ENCODE measurements around the gene CBLN4. TPM values are rescaled to one million over a fixed set of nuclear protein-coding genes. Genes with fewer than 3 reads are reported as not detected.

The CBLN4 gene
- total RNA-seq, 1 experiment from 2014 or later, result not detected

GRCh38 chr20:56004007-56004406 is 1.3 kb downstream of the CBLN4 start:
- TF ChIP-seq EZH2phosphoT487 (IDR thresholded peaks at IDR 0.05; ENCODE audit: borderline replicate concordance, low read length), result no peak
- H3K9me2 ChIP-seq (replicated peaks; ENCODE audit: low read length), result no peaks in the 10 kb centered on the region
- intact Hi-C loops (cut with micrococcal nuclease), result no loop called here
- no peak overlapping the region for H2AFZ ChIP-seq (ENCODE audit: low read length)
- H3K4me2 ChIP-seq (ENCODE audit: low read length), result no peak overlapping the region
- DNase-seq (no peak), ATAC-seq (no peak)
- no peak overlapping the region for H3K27ac ChIP-seq (ENCODE audit: low read length)
- ChIA-PET POLR2A (ENCODE audit: unreplicated experiment) (no interaction called here), CTCF (no interaction called here)
- no peak overlapping the region for H3K9ac ChIP-seq (ENCODE audit: low read length)
- H3K4me3 ChIP-seq (ENCODE audit: low read length), result no peak overlapping the region
- no peaks in the 10 kb centered on the region for H3K27me3 ChIP-seq (ENCODE audit: low read length)
- no peaks in the 10 kb centered on the region for H3K79me2 ChIP-seq (ENCODE audit: low read length)
- peaks cover 27% of the 10 kb centered on the region for H3K9me3 ChIP-seq (ENCODE audit: low read length)
- H3F3A ChIP-seq (ENCODE audit: low read length, unreplicated experiment), result no peaks in the 10 kb centered on the region
- H3K4me1 ChIP-seq (ENCODE audit: insufficient read depth, low read length), result no peaks in the 10 kb centered on the region
- no peaks in the 10 kb centered on the region for H4K20me1 ChIP-seq (ENCODE audit: low read length)
- H3K36me3 ChIP-seq (ENCODE audit: low read depth, low read length), result no peaks in the 10 kb centered on the region
- no TSS peak for BruUV-seq (replicated peaks)

- Histone ChIP-seq H3K4me1 (ENCODE audit: insufficient read depth, low read length) (no peaks in the 10 kb centered on the region), H3K9ac (ENCODE audit: low read length) (no peak overlapping the region), H3K79me2 (ENCODE audit: low read length) (no peaks in the 10 kb centered on the region), H2AFZ (ENCODE audit: low read length) (no peak overlapping the region), H3K9me2 (replicated peaks; ENCODE audit: low read length) (no peaks in the 10 kb centered on the region), H4K20me1 (ENCODE audit: low read length) (no peaks in the 10 kb centered on the region), H3K27me3 (ENCODE audit: low read length) (no peaks in the 10 kb centered on the region), H3K36me3 (ENCODE audit: low read depth, low read length) (no peaks in the 10 kb centered on the region), H3K4me3 (ENCODE audit: low read length) (no peak overlapping the region), H3K27ac (ENCODE audit: low read length) (no peak overlapping the region), H3K9me3 (ENCODE audit: low read length) (peaks cover 34% of the 10 kb centered on the region), H3F3A (ENCODE audit: low read length, unreplicated experiment) (no peaks in the 10 kb centered on the region), H3K4me2 (ENCODE audit: low read length) (no peak overlapping the region)
- no peak for ATAC-seq
- POLR2A ChIA-PET (ENCODE audit: unreplicated experiment), result no interaction called here
- CTCF ChIA-PET, result no interaction called here
- intact Hi-C loops (cut with micrococcal nuclease), result no loop called here
- TF ChIP-seq EZH2 (IDR thresholded peaks at IDR 0.05; ENCODE audit: low read length, unreplicated experiment) (no peak), CTCF (conservative IDR thresholded peaks at IDR 0.05; ENCODE audit: low read depth, low read length) (no peak), EZH2phosphoT487 (IDR thresholded peaks at IDR 0.05; ENCODE audit: borderline replicate concordance, low read length) (no peak)
- no TSS peak for BruUV-seq (replicated peaks)
- no peak for DNase-seq
Measured at GRCh38 chr20:56002908-56003800, 2.2 kb downstream of the CBLN4 start.

GRCh38 chr20:56001890-56002289 is 3.4 kb downstream of the CBLN4 start:
- no TSS peak for BruUV-seq (replicated peaks)
- Histone ChIP-seq H3K27me3 (ENCODE audit: low read length) (no peaks in the 10 kb centered on the region), H3K9me3 (ENCODE audit: low read length) (peaks cover 46% of the 10 kb centered on the region), H3K36me3 (ENCODE audit: low read depth, low read length) (no peaks in the 10 kb centered on the region), H3F3A (ENCODE audit: low read length, unreplicated experiment) (no peaks in the 10 kb centered on the region), H3K4me1 (ENCODE audit: insufficient read depth, low read length) (no peaks in the 10 kb centered on the region), H3K9me2 (replicated peaks; ENCODE audit: low read length) (no peaks in the 10 kb centered on the region), H2AFZ (ENCODE audit: low read length) (no peak overlapping the region), H3K4me3 (ENCODE audit: low read length) (no peak overlapping the region), H4K20me1 (ENCODE audit: low read length) (no peaks in the 10 kb centered on the region), H3K9ac (ENCODE audit: low read length) (no peak overlapping the region), H3K79me2 (ENCODE audit: low read length) (no peaks in the 10 kb centered on the region), H3K27ac (ENCODE audit: low read length) (no peak overlapping the region), H3K4me2 (ENCODE audit: low read length) (no peak overlapping the region)
- intact Hi-C loops (cut with micrococcal nuclease), result no loop called here
- ChIA-PET CTCF (no interaction called here), POLR2A (ENCODE audit: unreplicated experiment) (no interaction called here)
- no peak for DNase-seq
- no peak for ATAC-seq
- no peak for TF ChIP-seq EZH2phosphoT487 (IDR thresholded peaks at IDR 0.05; ENCODE audit: borderline replicate concordance, low read length)
- TF ChIP-seq CTCF (conservative IDR thresholded peaks at IDR 0.05; ENCODE audit: low read depth, low read length), result no peak
- no peak for TF ChIP-seq EZH2 (IDR thresholded peaks at IDR 0.05; ENCODE audit: low read length, unreplicated experiment)

Data from PC-3 (cell line).